ENCODE data around the gene OSM. TPM values are rescaled to one million over a fixed set of nuclear protein-coding genes. Genes with fewer than 3 reads are reported as not detected.
A peak's percentile ranks its signal among the peaks of the same experiment; 100 is the strongest.

OSM gene
- total and polyA plus RNA-seq, 3 experiments from 2014 or later = 16.4 to 20.7 (median 18.9) TPM

DNA sequence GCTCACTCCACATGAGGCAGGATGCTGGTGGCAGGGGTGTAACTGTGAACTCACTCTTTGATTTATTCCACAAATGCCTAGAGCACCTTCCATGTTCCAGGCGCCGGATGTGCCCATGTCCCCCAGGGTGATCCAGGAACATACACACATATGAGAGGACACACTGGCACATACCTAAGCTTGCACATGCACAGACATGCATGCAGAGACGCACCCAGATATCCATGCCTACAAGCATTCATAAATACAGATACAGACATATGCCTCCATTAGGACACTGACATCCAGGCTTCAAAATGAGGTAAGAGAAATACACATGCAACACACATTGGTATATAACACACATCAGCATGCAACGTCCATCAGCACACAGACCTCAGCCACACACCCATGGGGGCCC lies 4.5 kb downstream of the OSM start:
- Histone ChIP-seq H3K27me3 (ENCODE audit: insufficient read depth, low read length, poor library complexity, severe bottlenecking) (no peaks in the 10 kb centered on the region), H3K36me3 (ENCODE audit: insufficient read depth, low read length) (no peaks in the 10 kb centered on the region), H3K27ac (ENCODE audit: low read depth, low read length) (no peak overlapping the region), H3K9me3 (ENCODE audit: low read length) (no peaks in the 10 kb centered on the region), H3K4me3 (ENCODE audit: low read length) (no peak overlapping the region), H3K4me1 (ENCODE audit: insufficient read depth, low read length) (peaks cover 27% of the 10 kb centered on the region)
- peaks cover 0 to 1% of the 10 kb centered on the region in 2 donors for H3K27me3 Mint-ChIP-seq
- peaks cover 0 to 8% (median 0%) of the 10 kb centered on the region in 3 donors for H3K36me3 Mint-ChIP-seq
- peak overlapping the region in 3 of 7 donors; percentile 6 to 56 (median 37) for H3K4me3 Mint-ChIP-seq
- H3K27ac Mint-ChIP-seq = peak overlapping the region in 3 of 8 donors; percentile 46 to 93 (median 65)
- ChIA-PET CTCF (interaction anchor here (6.2 kb wide), 1 partner anchor 124 kb away, joined by 43 read pairs; the partner anchor contains the start of gene RNF215), POLR2A (no interaction called here)
- peaks cover 29 to 36% (median 36%) of the 10 kb centered on the region in 3 donors for H3K4me1 Mint-ChIP-seq
- H3K9me3 Mint-ChIP-seq = no peaks in the 10 kb centered on the region
- no peak for DNase-seq

DNA sequence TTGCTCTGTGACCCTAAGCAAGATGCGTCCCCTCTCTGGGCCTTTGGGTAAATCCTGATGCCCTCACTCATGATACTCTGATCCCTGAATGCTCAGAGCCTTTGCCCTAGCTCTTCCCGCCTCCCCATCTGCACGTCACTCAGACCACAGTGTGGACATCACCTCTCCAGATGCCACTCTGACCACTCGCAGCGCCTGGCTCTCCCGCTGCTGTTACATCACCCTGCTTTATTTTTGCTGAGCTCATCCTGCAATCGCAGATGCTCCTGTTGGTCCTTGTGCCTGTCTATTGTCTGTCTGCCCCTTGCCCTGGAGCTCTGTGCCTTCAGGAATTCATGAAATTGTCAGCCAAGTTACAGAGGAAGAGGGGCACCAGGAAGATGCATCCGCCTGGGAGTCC lies 5.5 kb downstream of the OSM start:
- Histone ChIP-seq H3K27me3 (ENCODE audit: insufficient read depth, low read length, poor library complexity, severe bottlenecking) (no peaks in the 10 kb centered on the region), H3K4me1 (ENCODE audit: insufficient read depth, low read length) (peaks cover 25% of the 10 kb centered on the region), H3K36me3 (ENCODE audit: insufficient read depth, low read length) (no peaks in the 10 kb centered on the region), H3K4me3 (ENCODE audit: low read length) (no peak overlapping the region), H3K9me3 (ENCODE audit: low read length) (no peaks in the 10 kb centered on the region), H3K27ac (ENCODE audit: low read depth, low read length) (no peak overlapping the region)
- peaks cover 0 to 7% (median 0%) of the 10 kb centered on the region in 3 donors for H3K36me3 Mint-ChIP-seq
- peak overlapping the region in 1 of 8 donors; percentile 89 for H3K27ac Mint-ChIP-seq
- POLR2A ChIA-PET = interaction anchor here (1.4 kb wide), 1 partner anchor 25 kb away, joined by 3 read pairs; no protein-coding TSS in a partner anchor
- no peak for DNase-seq
- no peak overlapping the region for H3K4me3 Mint-ChIP-seq
- H3K27me3 Mint-ChIP-seq = peaks cover 0 to 1% of the 10 kb centered on the region in 2 donors
- peaks cover 24 to 32% (median 28%) of the 10 kb centered on the region in 3 donors for H3K4me1 Mint-ChIP-seq
- no peaks in the 10 kb centered on the region for H3K9me3 Mint-ChIP-seq
- CTCF ChIA-PET = interaction anchor here (1.5 to 6.2 kb wide), 3 partner anchors 22 to 125 kb away, joined by 4 to 43 read pairs (median 11); partner anchors contain the start of gene RNF215

DNA sequence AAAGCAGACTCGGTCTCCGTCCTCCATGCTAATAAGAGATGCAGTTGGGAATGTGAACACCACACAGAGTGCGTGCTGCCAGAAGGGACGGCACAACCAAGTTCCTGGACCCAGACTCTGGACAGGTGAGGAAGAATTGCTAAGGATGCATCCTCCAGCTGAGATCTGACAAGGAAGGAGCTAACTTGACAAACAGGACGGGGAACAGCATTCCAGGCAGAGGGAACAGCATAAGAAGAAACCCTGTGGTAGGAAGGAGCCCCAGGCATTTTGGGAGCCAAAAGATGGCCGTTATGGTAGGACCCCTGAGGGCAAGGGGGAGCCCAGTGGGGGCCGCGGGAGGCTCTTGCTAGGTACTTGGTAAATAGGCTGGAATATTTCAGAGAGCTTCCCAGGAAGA lies 6.0 kb downstream of the OSM start:
- Mint-ChIP-seq H3K27me3 (peaks cover 0 to 1% of the 10 kb centered on the region in 2 donors), H3K27ac (peak overlapping the region in 1 of 8 donors; percentile 26), H3K9me3 (no peaks in the 10 kb centered on the region), H3K36me3 (peaks cover 0 to 5% (median 0%) of the 10 kb centered on the region in 3 donors), H3K4me1 (peaks cover 22 to 27% (median 24%) of the 10 kb centered on the region in 3 donors), H3K4me3 (no peak overlapping the region)
- Histone ChIP-seq H3K36me3 (ENCODE audit: insufficient read depth, low read length) (no peaks in the 10 kb centered on the region), H3K27ac (ENCODE audit: low read depth, low read length) (no peak overlapping the region), H3K4me1 (ENCODE audit: insufficient read depth, low read length) (peaks cover 24% of the 10 kb centered on the region), H3K9me3 (ENCODE audit: low read length) (no peaks in the 10 kb centered on the region), H3K27me3 (ENCODE audit: insufficient read depth, low read length, poor library complexity, severe bottlenecking) (no peaks in the 10 kb centered on the region), H3K4me3 (ENCODE audit: low read length) (no peak overlapping the region)
- ChIA-PET CTCF (interaction anchor here (1.5 to 6.2 kb wide), 3 partner anchors 22 to 126 kb away, joined by 4 to 43 read pairs (median 11); partner anchors contain the start of gene RNF215), POLR2A (interaction anchor here (1.4 kb wide), 1 partner anchor 26 kb away, joined by 3 read pairs; no protein-coding TSS in a partner anchor)
- DNase-seq = no peak

DNA sequence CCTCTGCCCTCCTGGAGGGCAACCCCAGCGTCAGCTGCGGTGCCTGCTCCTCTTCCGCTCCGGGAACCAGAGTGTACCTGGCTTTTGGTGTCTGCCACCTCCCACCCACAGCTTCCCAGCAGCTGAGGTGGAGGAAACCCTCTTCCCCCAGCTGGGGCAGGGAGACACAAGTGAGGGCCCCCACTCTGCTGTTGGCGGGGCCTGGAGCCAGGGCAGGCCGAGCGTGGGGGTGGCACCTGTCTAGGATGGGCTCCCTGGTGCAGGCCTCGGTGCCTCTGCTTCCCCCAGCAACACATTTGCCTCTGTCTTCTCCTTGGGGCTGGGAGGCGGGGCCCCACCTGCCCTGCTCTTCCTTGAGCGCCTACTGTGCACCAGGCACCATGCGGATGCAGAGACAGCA lies 6.4 kb downstream of the OSM start:
- Histone ChIP-seq H3K27ac (ENCODE audit: low read depth, low read length) (no peak overlapping the region), H3K4me1 (ENCODE audit: insufficient read depth, low read length) (peaks cover 20% of the 10 kb centered on the region), H3K36me3 (ENCODE audit: insufficient read depth, low read length) (no peaks in the 10 kb centered on the region), H3K27me3 (ENCODE audit: insufficient read depth, low read length, poor library complexity, severe bottlenecking) (no peaks in the 10 kb centered on the region), H3K9me3 (ENCODE audit: low read length) (no peaks in the 10 kb centered on the region), H3K4me3 (ENCODE audit: low read length) (no peak overlapping the region)
- peaks cover 0 to 1% of the 10 kb centered on the region in 2 donors for H3K27me3 Mint-ChIP-seq
- ChIA-PET POLR2A (interaction anchor here (1.4 kb wide), 1 partner anchor 26 kb away, joined by 3 read pairs; no protein-coding TSS in a partner anchor), CTCF (interaction anchor here (1.5 to 6.2 kb wide), 3 partner anchors 22 to 126 kb away, joined by 4 to 43 read pairs (median 11); partner anchors contain the start of gene RNF215)
- peaks cover 18 to 23% (median 20%) of the 10 kb centered on the region in 3 donors for H3K4me1 Mint-ChIP-seq
- H3K4me3 Mint-ChIP-seq = no peak overlapping the region
- H3K36me3 Mint-ChIP-seq = peaks cover 0 to 5% (median 0%) of the 10 kb centered on the region in 3 donors
- DNase-seq = no peak
- no peak overlapping the region for H3K27ac Mint-ChIP-seq
- H3K9me3 Mint-ChIP-seq = no peaks in the 10 kb centered on the region

DNA sequence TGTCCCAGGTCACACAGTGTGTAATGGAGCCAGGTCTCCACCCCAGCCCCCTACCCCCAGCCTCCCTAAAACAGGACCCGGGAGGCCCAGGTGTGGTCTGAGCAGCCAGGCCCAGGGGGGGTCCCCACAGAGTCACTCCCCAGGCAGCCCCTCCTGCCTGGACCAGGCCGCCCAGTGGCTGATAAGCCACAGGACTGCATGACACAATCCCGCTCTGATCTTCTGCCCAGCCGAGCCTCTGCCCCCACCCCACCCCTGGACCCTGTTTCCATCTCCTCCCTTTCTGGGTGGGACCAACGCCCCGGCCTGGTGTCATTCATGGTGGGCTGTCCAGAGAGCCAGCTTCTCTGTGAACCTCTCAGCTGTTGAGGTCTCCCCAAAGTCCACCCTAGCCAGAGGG lies 12.3 kb downstream of the OSM start:
- H3K4me1 ChIP-seq (ENCODE audit: insufficient read depth, low read length) = no peaks in the 10 kb centered on the region
- H3K4me3 Mint-ChIP-seq = no peak overlapping the region
- H3K4me1 Mint-ChIP-seq = peaks cover 0 to 5% (median 3%) of the 10 kb centered on the region in 3 donors
- no peaks in the 10 kb centered on the region for H3K9me3 Mint-ChIP-seq
- CTCF ChIA-PET = interaction anchor here (0.6 to 1.6 kb wide), 4 partner anchors 9 to 146 kb away, joined by 3 to 6 read pairs (median 4); no protein-coding TSS in a partner anchor
- H3K9me3 ChIP-seq (ENCODE audit: low read length) = no peaks in the 10 kb centered on the region
- H3K27ac Mint-ChIP-seq = no peak overlapping the region
- H3K27me3 Mint-ChIP-seq = peaks cover 0 to 2% of the 10 kb centered on the region in 2 donors
- no peaks in the 10 kb centered on the region for H3K36me3 Mint-ChIP-seq
- H3K27me3 ChIP-seq (ENCODE audit: insufficient read depth, low read length, poor library complexity, severe bottlenecking) = no peaks in the 10 kb centered on the region
- no peak overlapping the region for H3K4me3 ChIP-seq (ENCODE audit: low read length)
- H3K27ac ChIP-seq (ENCODE audit: low read depth, low read length) = no peak overlapping the region
- POLR2A ChIA-PET = no interaction called here
- DNase-seq = no peak
- no peaks in the 10 kb centered on the region for H3K36me3 ChIP-seq (ENCODE audit: insufficient read depth, low read length)

DNA sequence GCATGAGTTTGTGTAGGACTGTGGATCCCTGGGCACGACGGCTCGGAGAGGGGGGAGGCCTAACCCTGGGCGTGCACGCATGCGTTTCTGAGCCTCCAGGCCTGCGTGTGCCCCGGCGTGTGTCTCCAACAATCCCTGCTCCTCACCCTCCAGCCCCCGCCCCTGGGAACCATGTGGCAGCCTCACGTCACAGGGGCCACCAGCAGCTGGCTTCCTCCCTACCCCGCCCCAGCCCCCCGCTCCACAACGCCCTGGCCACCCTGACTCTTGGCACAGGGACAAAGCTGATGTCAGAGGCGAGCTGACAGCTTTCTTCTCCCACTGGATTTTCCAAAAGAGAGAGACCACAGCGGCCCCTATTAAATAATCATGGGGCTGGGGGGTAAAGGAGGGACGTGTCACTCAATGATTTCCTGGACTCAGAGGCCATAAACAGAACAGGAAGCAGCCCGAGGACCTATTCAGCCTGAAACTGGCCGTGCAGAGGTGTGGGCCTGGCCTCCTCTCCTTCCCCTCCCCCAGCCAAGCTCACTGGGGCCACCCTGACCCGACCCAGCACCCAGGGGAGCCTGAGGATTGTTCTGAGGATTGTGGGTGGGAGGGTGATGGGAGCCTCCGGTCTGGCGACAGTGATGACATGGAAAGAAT lies 13.3 kb downstream of the OSM start:
- no peaks in the 10 kb centered on the region for H3K9me3 Mint-ChIP-seq
- H3K27me3 Mint-ChIP-seq = peaks cover 5 to 6% of the 10 kb centered on the region in 2 donors
- Histone ChIP-seq H3K4me3 (ENCODE audit: low read length) (no peak overlapping the region), H3K27me3 (ENCODE audit: insufficient read depth, low read length, poor library complexity, severe bottlenecking) (no peaks in the 10 kb centered on the region), H3K36me3 (ENCODE audit: insufficient read depth, low read length) (no peaks in the 10 kb centered on the region), H3K9me3 (ENCODE audit: low read length) (no peaks in the 10 kb centered on the region), H3K27ac (ENCODE audit: low read depth, low read length) (no peak overlapping the region), H3K4me1 (ENCODE audit: insufficient read depth, low read length) (no peaks in the 10 kb centered on the region)
- no peaks in the 10 kb centered on the region for H3K36me3 Mint-ChIP-seq
- no peak overlapping the region for H3K4me3 Mint-ChIP-seq
- CTCF ChIA-PET = interaction anchor here (0.6 kb wide), 1 partner anchor 10 kb away, joined by 3 read pairs; no protein-coding TSS in a partner anchor
- no peak for DNase-seq
- POLR2A ChIA-PET = no interaction called here
- peaks cover 5 to 10% (median 8%) of the 10 kb centered on the region in 3 donors for H3K4me1 Mint-ChIP-seq
- peak overlapping the region in 1 of 8 donors; percentile 88 for H3K27ac Mint-ChIP-seq

DNA sequence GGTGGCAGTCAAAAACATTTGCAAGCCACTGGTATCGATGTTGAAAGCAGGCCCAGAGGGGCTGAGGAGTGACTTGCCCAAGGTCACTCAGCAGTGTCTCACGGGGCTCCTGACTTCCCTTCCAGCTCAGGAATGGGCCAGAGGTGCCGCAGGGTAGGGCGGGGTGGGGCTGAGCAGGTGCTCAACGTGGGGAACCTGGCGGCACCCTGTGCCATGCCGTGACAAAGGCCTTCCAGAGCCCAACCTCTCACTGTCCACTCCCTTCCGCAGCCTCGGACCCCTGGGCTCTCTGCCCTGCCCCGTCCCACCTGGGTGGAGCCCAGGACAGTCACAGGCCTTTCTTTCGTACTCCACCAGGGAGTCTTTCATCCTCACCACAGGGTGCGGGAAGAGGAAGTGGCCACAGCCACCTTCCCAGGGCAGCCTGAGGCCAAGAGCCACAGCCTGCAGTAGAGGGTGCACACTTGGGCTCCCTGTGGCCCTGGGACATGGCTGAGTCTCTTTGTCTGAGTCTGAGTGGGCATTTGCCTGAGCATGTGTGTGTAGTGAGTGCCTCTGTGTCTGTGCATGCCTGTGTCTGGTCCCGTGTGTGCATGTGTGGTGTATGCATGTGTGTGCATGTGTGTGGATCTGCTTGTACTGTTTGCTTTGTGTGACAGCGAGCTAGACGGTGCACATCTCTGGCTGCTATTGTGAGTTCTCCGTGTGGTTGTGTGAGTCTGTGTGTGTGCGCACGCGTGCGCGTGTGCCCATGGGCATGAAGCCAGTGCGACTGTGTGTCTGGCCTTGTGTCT lies 14.0 kb downstream of the OSM start:
- no peaks in the 10 kb centered on the region for H3K9me3 Mint-ChIP-seq
- CTCF ChIA-PET = no interaction called here
- Histone ChIP-seq H3K4me3 (ENCODE audit: low read length) (no peak overlapping the region), H3K27me3 (ENCODE audit: insufficient read depth, low read length, poor library complexity, severe bottlenecking) (no peaks in the 10 kb centered on the region), H3K9me3 (ENCODE audit: low read length) (no peaks in the 10 kb centered on the region), H3K36me3 (ENCODE audit: insufficient read depth, low read length) (no peaks in the 10 kb centered on the region), H3K27ac (ENCODE audit: low read depth, low read length) (no peak overlapping the region), H3K4me1 (ENCODE audit: insufficient read depth, low read length) (peaks cover under 1% of the 10 kb centered on the region)
- DNase-seq = no peak
- POLR2A ChIA-PET = no interaction called here
- no peak overlapping the region for H3K4me3 Mint-ChIP-seq
- no peaks in the 10 kb centered on the region for H3K36me3 Mint-ChIP-seq
- peaks cover 7 to 12% of the 10 kb centered on the region in 2 donors for H3K27me3 Mint-ChIP-seq
- peaks cover 8 to 14% (median 11%) of the 10 kb centered on the region in 3 donors for H3K4me1 Mint-ChIP-seq
- no peak overlapping the region for H3K27ac Mint-ChIP-seq

All from CD8-positive, alpha-beta memory T cell (primary cell).